ENCODE measurements around the gene EVA1B. TPM values are rescaled to one million over a fixed set of nuclear protein-coding genes. Genes with fewer than 3 reads are reported as not detected.

The EVA1B gene
- total and polyA plus RNA-seq, 10 of the 15 experiments (the other 5 are each of a cell fraction or from before 2014, with no cell fraction given) = 0.15 to 6.4 (median 3.0) TPM; not detected in 2

DNA sequence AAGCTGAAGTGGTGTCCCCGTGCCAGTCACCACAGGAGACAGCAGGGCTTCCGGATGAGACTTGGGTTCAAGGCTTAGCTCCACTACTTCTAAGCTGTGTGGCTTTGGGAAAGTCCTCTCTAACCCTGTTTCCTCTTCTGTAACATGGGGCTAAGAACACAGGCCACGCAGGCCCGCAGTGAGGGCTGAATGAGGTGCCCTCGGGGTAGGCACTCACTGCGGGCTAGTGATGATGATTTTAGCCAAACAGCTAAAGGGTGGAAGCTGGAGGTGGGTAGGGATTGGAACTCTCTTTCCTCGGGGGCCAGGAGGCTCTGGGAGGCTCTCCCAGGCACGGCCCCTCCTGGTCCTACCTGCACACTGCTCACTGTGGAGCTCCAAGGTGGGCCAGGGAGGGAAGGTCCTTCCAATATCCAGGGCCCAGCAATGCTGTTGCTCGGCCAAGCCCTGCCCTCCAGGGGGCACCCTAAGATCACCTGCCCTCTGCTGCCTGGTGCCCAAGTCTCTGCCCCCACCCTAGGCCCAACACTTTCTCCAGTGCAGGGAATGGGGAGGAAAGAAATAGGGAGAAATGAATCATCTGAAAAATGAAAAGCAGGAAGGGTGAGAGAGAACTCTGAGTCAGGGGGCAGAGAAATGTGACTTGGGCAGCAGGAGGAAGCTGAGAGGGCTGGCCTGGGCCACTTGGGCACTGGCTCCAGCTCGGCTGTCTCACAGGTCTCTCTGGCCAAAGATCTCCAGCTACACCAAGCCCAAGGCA is 19.2 kb upstream of the EVA1B start (continued):
- TF ChIP-seq, protein P1, sequence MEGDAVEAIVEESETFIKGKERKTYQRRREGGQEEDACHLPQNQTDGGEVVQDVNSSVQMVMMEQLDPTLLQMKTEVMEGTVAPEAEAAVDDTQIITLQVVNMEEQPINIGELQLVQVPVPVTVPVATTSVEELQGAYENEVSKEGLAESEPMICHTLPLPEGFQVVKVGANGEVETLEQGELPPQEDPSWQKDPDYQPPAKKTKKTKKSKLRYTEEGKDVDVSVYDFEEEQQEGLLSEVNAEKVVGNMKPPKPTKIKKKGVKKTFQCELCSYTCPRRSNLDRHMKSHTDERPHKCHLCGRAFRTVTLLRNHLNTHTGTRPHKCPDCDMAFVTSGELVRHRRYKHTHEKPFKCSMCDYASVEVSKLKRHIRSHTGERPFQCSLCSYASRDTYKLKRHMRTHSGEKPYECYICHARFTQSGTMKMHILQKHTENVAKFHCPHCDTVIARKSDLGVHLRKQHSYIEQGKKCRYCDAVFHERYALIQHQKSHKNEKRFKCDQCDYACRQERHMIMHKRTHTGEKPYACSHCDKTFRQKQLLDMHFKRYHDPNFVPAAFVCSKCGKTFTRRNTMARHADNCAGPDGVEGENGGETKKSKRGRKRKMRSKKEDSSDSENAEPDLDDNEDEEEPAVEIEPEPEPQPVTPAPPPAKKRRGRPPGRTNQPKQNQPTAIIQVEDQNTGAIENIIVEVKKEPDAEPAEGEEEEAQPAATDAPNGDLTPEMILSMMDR (IDR thresholded peaks at IDR 0.05 in 2 of 3, conservative IDR thresholded peaks at IDR 0.05 in 1 of 3; ENCODE audit: control insufficient read depth in 2 of 3, extremely low read depth in 1 of 3, insufficient read depth in 1 of 3, low read depth in 3 of 3, low read length in 3 of 3) = peak; percentile 68 to 90 (median 87)
- TF ChIP-seq CBFB (IDR thresholded peaks at IDR 0.05; ENCODE audit: low read depth) (no peak), YY1 (IDR thresholded peaks at IDR 0.05; ENCODE audit: low read depth, low read length) (peak; percentile 31; the same call in 1 of the 2 replicates)

DNA sequence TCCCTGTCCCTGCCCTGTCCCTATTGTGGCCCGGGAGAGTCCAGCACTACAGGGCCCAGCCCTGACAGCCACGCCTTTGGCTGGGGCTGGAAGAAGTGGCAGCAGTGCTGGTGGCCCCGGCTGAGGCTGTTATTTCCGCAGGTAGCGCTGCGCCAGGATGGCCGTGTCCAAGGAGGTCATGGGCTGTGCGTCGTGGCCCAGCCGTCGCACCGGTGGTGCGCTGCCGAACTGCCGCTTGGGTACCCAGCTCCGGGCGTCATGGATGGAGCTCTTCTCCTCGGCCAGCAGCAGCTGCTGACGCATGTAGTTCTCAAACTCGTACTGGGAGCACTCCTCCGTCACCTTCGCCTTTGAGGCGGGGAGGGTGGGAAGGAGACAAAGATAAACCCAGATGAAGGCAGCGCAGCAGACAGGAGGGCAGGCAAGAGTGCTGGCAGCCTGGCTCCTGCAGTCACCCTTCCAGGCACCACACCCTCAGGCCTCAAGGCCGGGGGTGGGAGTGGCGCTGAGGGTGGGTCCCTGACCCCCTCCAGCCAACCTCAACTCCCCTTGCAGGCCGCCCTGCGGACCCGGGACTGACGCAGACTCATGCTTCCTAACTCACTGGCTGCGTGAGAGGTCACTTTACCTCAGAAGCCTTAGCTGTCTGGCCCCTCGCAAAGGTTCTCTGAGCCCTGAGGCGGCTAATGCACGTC is 18.3 kb upstream of the EVA1B start:
- no peak for TF ChIP-seq MXI1 (IDR thresholded peaks at IDR 0.05; ENCODE audit: low read depth, low read length)
- 0 out of 2 replicates have a peak, but pooled peaks have one; percentile 24 for TF ChIP-seq POLR2A (IDR thresholded peaks at IDR 0.05; ENCODE audit: low read depth, low read length)
- no peak for TF ChIP-seq SMARCA5 (IDR thresholded peaks at IDR 0.05)
- TF ChIP-seq, protein P2, sequence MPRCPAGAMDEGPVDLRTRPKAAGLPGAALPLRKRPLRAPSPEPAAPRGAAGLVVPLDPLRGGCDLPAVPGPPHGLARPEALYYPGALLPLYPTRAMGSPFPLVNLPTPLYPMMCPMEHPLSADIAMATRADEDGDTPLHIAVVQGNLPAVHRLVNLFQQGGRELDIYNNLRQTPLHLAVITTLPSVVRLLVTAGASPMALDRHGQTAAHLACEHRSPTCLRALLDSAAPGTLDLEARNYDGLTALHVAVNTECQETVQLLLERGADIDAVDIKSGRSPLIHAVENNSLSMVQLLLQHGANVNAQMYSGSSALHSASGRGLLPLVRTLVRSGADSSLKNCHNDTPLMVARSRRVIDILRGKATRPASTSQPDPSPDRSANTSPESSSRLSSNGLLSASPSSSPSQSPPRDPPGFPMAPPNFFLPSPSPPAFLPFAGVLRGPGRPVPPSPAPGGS (IDR thresholded peaks at IDR 0.05; ENCODE audit: borderline replicate concordance, insufficient read depth, low read depth, low read length, poor library complexity, severe bottlenecking) = no peak
- Histone ChIP-seq H3K9me3 (replicated peaks; ENCODE audit: control insufficient read depth, insufficient read depth, low read length) (no peaks in the 10 kb centered on the region), H3K27me3 (replicated peaks in 1 of 2; ENCODE audit: control insufficient read depth in 2 of 2, insufficient read depth in 2 of 2, low read length in 1 of 2) (no peaks in the 10 kb centered on the region), H2AFZ (ENCODE audit: control insufficient read depth, low read depth, low read length) (no peak overlapping the region), H3K4me3 (no peak overlapping the region), H3K79me2 (ENCODE audit: control insufficient read depth, insufficient read depth, low read length) (no peaks in the 10 kb centered on the region), H3K27ac (ENCODE audit: control insufficient read depth, insufficient read depth) (no peak overlapping the region), H3K4me1 (ENCODE audit: control insufficient read depth, insufficient read depth, low read length) (no peaks in the 10 kb centered on the region), H3K4me2 (ENCODE audit: control insufficient read depth, insufficient read depth) (no peak overlapping the region), H3K36me3 (ENCODE audit: control insufficient read depth in 2 of 2, insufficient read depth in 2 of 2, low read length in 1 of 2) (peaks cover 4 to 10% of the 10 kb centered on the region in 2 experiments; a peak in 3 of 4 replicates), H3K9ac (ENCODE audit: control insufficient read depth, insufficient read depth, low read length) (no peak overlapping the region), H4K20me1 (ENCODE audit: control insufficient read depth, insufficient read depth) (no peaks in the 10 kb centered on the region)
- WGBS (ENCODE audit: insufficient coverage, insufficient replicate concordance, low lambda C conversion rate, missing lambda C conversion rate) = 89% methylated on average over 33 of the region's 34 CpGs
- intact Hi-C loops (cut with micrococcal nuclease; ENCODE audit: unreplicated experiment) (loop anchor here (1.0 kb wide), 2 partner anchors 28 to 79 kb away; no protein-coding TSS in a partner anchor), in situ Hi-C loops (cut with MboI) (no loop called here)
- ChIA-PET SMC1A (ENCODE audit: uncharacterized antibody, unreplicated experiment) (interaction anchor here (0.6 to 2.8 kb wide), 9 partner anchors 10 to 130 kb away, joined by 3 to 36 read pairs (median 7); no protein-coding TSS in a partner anchor), CTCF (interaction anchor here (0.7 to 13.5 kb wide), 21 partner anchors 9 to 192 kb away, joined by 3 to 157 read pairs (median 5); partner anchors contain the start of genes EVA1B, LSM10, SH3D21 and TRAPPC3), POLR2A (no interaction called here), RAD21 (ENCODE audit: unreplicated experiment) (interaction anchor here (0.7 to 2.3 kb wide), 14 partner anchors 11 to 135 kb away, joined by 3 to 37 read pairs (median 4); partner anchors contain the start of gene OSCP1)
- BruUV-seq (replicated peaks) = no TSS peak
- FAIRE-seq (no peak), DNase-seq (ENCODE audit: low read depth, low spot score) (no peak), ATAC-seq (no peak)

All from GM12878 (cell line).